GM12864 (cell line): ENCODE results near the gene TMTC2.
"Not testable (repeated sequence)": the region's sequence is repeated elsewhere in the genome, so short reads cannot be mapped to it uniquely, and the experiment has no call there.

Experiments used
- DNase-seq: peaks from one replicate; pipeline ENCODE4 v3.0.0-alpha.2; 2011; ENCODE audit warnings: low read depth
- H3K4me3 ChIP-seq: 2 replicates; pipeline ENCODE4 v1.5.1; 2011; ENCODE audit warnings: mild to moderate bottlenecking, low read depth, low read length, control low read depth
- CTCF ChIP-seq: IDR thresholded peaks from 2 replicates; pipeline ENCODE4 v1.5.1; 2011; ENCODE audit warnings: low read depth, mild to moderate bottlenecking, moderate library complexity, low read length, control low read depth, inconsistent platforms; ENCODE audit errors: missing control alignments

Gene TMTC2

GRCh38 chr12:83114966-83115365 lies 428.3 kb downstream of the TMTC2 start:
- DNase-seq: no peak
- no peak for TF ChIP-seq CTCF
- no peak overlapping the region for H3K4me3 ChIP-seq

- not testable (repeated sequence) for H3K4me3 ChIP-seq, DNase-seq
These were observed 431.2 kb downstream of the TMTC2 start for GRCh38 chr12:83117926-83118325.

GRCh38 chr12:83121897-83122622 lies 435.4 kb downstream of the TMTC2 start:
- no peak overlapping the region for H3K4me3 ChIP-seq
- TF ChIP-seq CTCF: no peak
- no peak for DNase-seq

- DNase-seq: no peak
- TF ChIP-seq CTCF: no peak
- no peak overlapping the region for H3K4me3 ChIP-seq
These were observed 435.9 kb downstream of the TMTC2 start for GRCh38 chr12:83122623-83122934.

GRCh38 chr12:83123039-83123438 lies 436.3 kb downstream of the TMTC2 start:
- DNase-seq: no peak
- TF ChIP-seq CTCF: no peak
- H3K4me3 ChIP-seq: no peak overlapping the region

- H3K4me3 ChIP-seq: no peak overlapping the region
- DNase-seq: no peak
- no peak for TF ChIP-seq CTCF
These were observed 441.8 kb downstream of the TMTC2 start for GRCh38 chr12:83128540-83128939.

- no peak for TF ChIP-seq CTCF
- DNase-seq: no peak
- H3K4me3 ChIP-seq: no peak overlapping the region
These were observed 443.5 kb downstream of the TMTC2 start for GRCh38 chr12:83130178-83130577.
